SK-N-SH treated with all-trans-retinoic acid at 6 μM for 48 hours (cell line): ENCODE data around the gene ECHS1.

Experiments used
- ATAC-seq: fragments of 200-7000 bp; cut with Tn5 transposase; 3 replicates; pipeline ENCODE4 v1.9.1; 2020; ENCODE audit warnings: mild to moderate bottlenecking, moderate library complexity
- ARNTL ChIP-seq: fragments of 450-650 bp; formaldehyde crosslinking; IDR thresholded peaks from 2 replicates; pipeline ENCODE4 v1.5.0; 2020; ENCODE audit warnings: low read depth, mild to moderate bottlenecking, moderate library complexity, borderline replicate concordance
- BACH2 ChIP-seq: fragments of 250-450 bp; sonication (Bioruptor Pico); IDR thresholded peaks from 2 replicates; pipeline ENCODE4 v1.9.0; 2021; ENCODE audit warnings: mild to moderate bottlenecking, borderline replicate concordance
- CSDC2 ChIP-seq: fragments of 250-450 bp; sonication (Bioruptor Pico); IDR thresholded peaks from 2 replicates; pipeline ENCODE4 v1.5.0; 2020; ENCODE audit warnings: mild to moderate bottlenecking, moderate library complexity
- CSRNP3 ChIP-seq: fragments of 250-450 bp; sonication (Bioruptor Pico); IDR thresholded peaks from 2 replicates; pipeline ENCODE4 v1.5.1; 2021; ENCODE audit warnings: mild to moderate bottlenecking, moderate library complexity
- ESRRG ChIP-seq: fragments of 250-450 bp; sonication (Bioruptor Pico); IDR thresholded peaks from 2 replicates; pipeline ENCODE4 v1.6.1; 2021; ENCODE audit warnings: mild to moderate bottlenecking
- ISL1 ChIP-seq: fragments of 250-450 bp; sonication (Bioruptor Pico); IDR thresholded peaks from 2 replicates; pipeline ENCODE4 v2.1.2; 2022; ENCODE audit warnings: mild to moderate bottlenecking, moderate library complexity
- OSR1 ChIP-seq: fragments of 250-450 bp; sonication (Bioruptor Pico); IDR thresholded peaks from 2 replicates; pipeline ENCODE4 v1.8.0; 2022; ENCODE audit warnings: moderate library complexity, mild to moderate bottlenecking, inconsistent platforms
- PATZ1 ChIP-seq: fragments of 250-450 bp; sonication (Bioruptor Pico); IDR thresholded peaks from 2 replicates; pipeline ENCODE4 v1.8.0; 2020; ENCODE audit warnings: mild to moderate bottlenecking, moderate library complexity, borderline replicate concordance
- PPARA ChIP-seq: fragments of 250-450 bp; sonication (Bioruptor Pico); IDR thresholded peaks from 2 replicates; pipeline ENCODE4 v1.5.0; 2020; ENCODE audit warnings: mild to moderate bottlenecking, borderline replicate concordance
- RARB ChIP-seq: fragments of 250-450 bp; sonication (Bioruptor Pico); IDR thresholded peaks from 2 replicates; pipeline ENCODE4 v1.8.0; 2021; ENCODE audit warnings: mild to moderate bottlenecking, moderate library complexity
- SNAI2 ChIP-seq: fragments of 250-450 bp; sonication (Bioruptor Pico); IDR thresholded peaks from 2 replicates; pipeline ENCODE4 v1.5.0; 2020; ENCODE audit warnings: mild to moderate bottlenecking, moderate library complexity
- TCF4 ChIP-seq: fragments of 250-450 bp; sonication (Bioruptor Pico); IDR thresholded peaks from 2 replicates; pipeline ENCODE4 v1.8.0; 2021; ENCODE audit warnings: mild to moderate bottlenecking, moderate library complexity, borderline replicate concordance
- TOX ChIP-seq: fragments of 250-450 bp; sonication (Bioruptor Pico); IDR thresholded peaks from 2 replicates; pipeline ENCODE4 v1.8.0; 2021; ENCODE audit warnings: mild to moderate bottlenecking, moderate library complexity, borderline replicate concordance
- ZC3H10 ChIP-seq: fragments of 250-450 bp; sonication (Bioruptor Pico); IDR thresholded peaks from 2 replicates; pipeline ENCODE4 v1.5.1; 2021; ENCODE audit warnings: mild to moderate bottlenecking, moderate library complexity
- ZFP3 ChIP-seq: fragments of 250-450 bp; sonication (Bioruptor Pico); IDR thresholded peaks from 2 replicates; pipeline ENCODE4 v1.5.0; 2020; ENCODE audit warnings: mild to moderate bottlenecking, moderate library complexity
- ZFP30 ChIP-seq: fragments of 450-650 bp; formaldehyde crosslinking; IDR thresholded peaks from 2 replicates; pipeline ENCODE4 v1.5.0; 2022; ENCODE audit warnings: mild to moderate bottlenecking, moderate library complexity
- ZNF565 ChIP-seq: fragments of 450-650 bp; formaldehyde crosslinking; conservative IDR thresholded peaks from 2 replicates; pipeline ENCODE4 v1.5.0; 2020; ENCODE audit warnings: low read depth, mild to moderate bottlenecking, moderate library complexity
- ZNF8 ChIP-seq: fragments of 450-650 bp; formaldehyde crosslinking; IDR thresholded peaks from 2 replicates; pipeline ENCODE4 v1.5.0; 2020; ENCODE audit warnings: mild to moderate bottlenecking, moderate library complexity
- TF ChIP-seq, protein P1 (sequence below): fragments of 250-450 bp; sonication (Bioruptor Pico); IDR thresholded peaks from 2 replicates; pipeline ENCODE4 v1.5.1; 2020; ENCODE audit warnings: low read depth, mild to moderate bottlenecking, moderate library complexity
- TF ChIP-seq, protein P2 (sequence below): fragments of 250-450 bp; sonication (Bioruptor Pico); IDR thresholded peaks from 2 replicates; pipeline ENCODE4 v1.5.0; 2020; ENCODE audit warnings: mild to moderate bottlenecking, moderate library complexity

ECHS1 gene

DNA sequence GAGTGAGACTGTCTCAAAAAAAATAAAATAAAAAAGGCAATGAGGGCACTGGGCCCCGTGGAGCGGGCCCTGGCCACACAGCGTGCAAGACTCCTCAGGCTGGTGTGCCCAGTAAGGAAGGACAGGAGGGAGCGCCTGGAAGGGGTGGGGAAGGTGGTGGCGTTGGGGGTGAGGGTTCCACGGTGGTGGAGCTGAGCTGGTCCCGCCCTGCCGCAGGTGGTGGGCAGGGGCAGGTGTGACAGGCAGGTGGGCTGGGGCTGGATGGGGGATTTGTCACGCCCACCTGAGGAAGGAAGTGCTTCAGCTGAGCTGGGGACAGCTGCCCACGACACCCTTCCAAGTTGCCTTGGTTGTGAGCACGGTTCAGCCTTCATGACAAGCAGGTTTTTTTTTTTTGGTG lies 26.7 kb downstream of the ECHS1 start (continued):
- TF ChIP-seq ZNF565 (CRISPR knock-in tag), result no peak
- TF ChIP-seq TCF4 (CRISPR knock-in tag), result no peak
- no peak for TF ChIP-seq ZFP3 (CRISPR knock-in tag)
- TF ChIP-seq ZNF8 (CRISPR knock-in tag), result no peak

- no peak for TF ChIP-seq SNAI2 (CRISPR knock-in tag)
- TF ChIP-seq TOX, result no peak
- TF ChIP-seq ESRRG, result no peak
- no peak for TF ChIP-seq CSRNP3 (CRISPR knock-in tag)
- TF ChIP-seq RARB (CRISPR knock-in tag), result no peak
- TF ChIP-seq OSR1, result no peak
- no peak for TF ChIP-seq PPARA (CRISPR knock-in tag)
- TF ChIP-seq ZC3H10 (CRISPR knock-in tag), result no peak
- TF ChIP-seq ARNTL, result no peak
- TF ChIP-seq ZNF565 (CRISPR knock-in tag), result no peak
- TF ChIP-seq ISL1, result no peak
- TF ChIP-seq TCF4 (CRISPR knock-in tag), result no peak
- no peak for TF ChIP-seq ZNF8 (CRISPR knock-in tag)
- TF ChIP-seq CSDC2 (CRISPR knock-in tag), result no peak
- TF ChIP-seq, protein P1, sequence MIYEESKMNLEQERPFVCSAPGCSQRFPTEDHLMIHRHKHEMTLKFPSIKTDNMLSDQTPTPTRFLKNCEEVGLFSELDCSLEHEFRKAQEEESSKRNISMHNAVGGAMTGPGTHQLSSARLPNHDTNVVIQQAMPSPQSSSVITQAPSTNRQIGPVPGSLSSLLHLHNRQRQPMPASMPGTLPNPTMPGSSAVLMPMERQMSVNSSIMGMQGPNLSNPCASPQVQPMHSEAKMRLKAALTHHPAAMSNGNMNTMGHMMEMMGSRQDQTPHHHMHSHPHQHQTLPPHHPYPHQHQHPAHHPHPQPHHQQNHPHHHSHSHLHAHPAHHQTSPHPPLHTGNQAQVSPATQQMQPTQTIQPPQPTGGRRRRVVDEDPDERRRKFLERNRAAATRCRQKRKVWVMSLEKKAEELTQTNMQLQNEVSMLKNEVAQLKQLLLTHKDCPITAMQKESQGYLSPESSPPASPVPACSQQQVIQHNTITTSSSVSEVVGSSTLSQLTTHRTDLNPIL (CRISPR knock-in tag), result no peak
- no peak for TF ChIP-seq ZFP3 (CRISPR knock-in tag)
- ATAC-seq, result no peak
Measured at GRCh38 chr10:133344236-133344635, 28.9 kb downstream of the ECHS1 start.

GRCh38 chr10:133343558-133343957 lies 29.6 kb downstream of the ECHS1 start:
- ATAC-seq, result no peak
- TF ChIP-seq CSDC2 (CRISPR knock-in tag), result no peak
- no peak for TF ChIP-seq ISL1
- no peak for TF ChIP-seq ZFP3 (CRISPR knock-in tag)

DNA sequence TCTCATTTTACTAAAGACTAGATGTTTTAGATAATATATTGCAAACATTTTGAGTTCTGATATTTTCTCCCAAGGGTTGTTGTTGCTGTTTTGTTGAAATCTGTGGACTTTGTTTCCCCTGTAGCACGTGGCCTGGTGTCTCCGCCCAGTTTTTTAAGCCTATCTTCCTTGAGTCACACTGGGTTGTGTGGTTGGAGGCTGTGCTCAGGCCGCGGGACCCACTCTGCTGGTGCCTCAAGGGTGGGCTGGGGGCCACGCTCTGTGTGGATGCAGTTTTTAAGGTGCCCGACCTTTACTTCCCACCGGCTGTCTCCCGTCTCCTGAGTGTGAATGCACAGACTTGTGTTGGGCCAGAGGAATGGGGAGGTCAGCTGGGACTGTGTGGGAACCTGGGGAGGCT lies 30.2 kb downstream of the ECHS1 start:
- no peak for TF ChIP-seq BACH2
- TF ChIP-seq PPARA (CRISPR knock-in tag), result no peak
- no peak for TF ChIP-seq ZC3H10 (CRISPR knock-in tag)
- no peak for TF ChIP-seq ZFP3 (CRISPR knock-in tag)
- ATAC-seq, result no peak; the same call in 2 of the 3 replicates

- ATAC-seq, result no peak
- no peak for TF ChIP-seq RARB (CRISPR knock-in tag)
- no peak for TF ChIP-seq TOX
- no peak for TF ChIP-seq ISL1
- no peak for TF ChIP-seq ZNF565 (CRISPR knock-in tag)
- no peak for TF ChIP-seq ESRRG
- no peak for TF ChIP-seq ZFP30 (CRISPR knock-in tag)
- TF ChIP-seq, protein P1 (CRISPR knock-in tag), result no peak
- TF ChIP-seq ARNTL, result no peak
- TF ChIP-seq TCF4 (CRISPR knock-in tag), result no peak
- TF ChIP-seq, all 23 proteins: peak for 0
Measured at GRCh38 chr10:133341983-133342382, 31.2 kb downstream of the ECHS1 start.

GRCh38 chr10:133339708-133340380 lies 33.3 kb downstream of the ECHS1 start:
- ATAC-seq, result no peak
- no peak for TF ChIP-seq ARNTL
- TF ChIP-seq ZC3H10 (CRISPR knock-in tag), result no peak
- no peak for TF ChIP-seq CSDC2 (CRISPR knock-in tag)
- TF ChIP-seq ISL1, result no peak
- TF ChIP-seq TOX, result no peak
- TF ChIP-seq, protein P1 (CRISPR knock-in tag), result no peak
- TF ChIP-seq, protein P2, sequence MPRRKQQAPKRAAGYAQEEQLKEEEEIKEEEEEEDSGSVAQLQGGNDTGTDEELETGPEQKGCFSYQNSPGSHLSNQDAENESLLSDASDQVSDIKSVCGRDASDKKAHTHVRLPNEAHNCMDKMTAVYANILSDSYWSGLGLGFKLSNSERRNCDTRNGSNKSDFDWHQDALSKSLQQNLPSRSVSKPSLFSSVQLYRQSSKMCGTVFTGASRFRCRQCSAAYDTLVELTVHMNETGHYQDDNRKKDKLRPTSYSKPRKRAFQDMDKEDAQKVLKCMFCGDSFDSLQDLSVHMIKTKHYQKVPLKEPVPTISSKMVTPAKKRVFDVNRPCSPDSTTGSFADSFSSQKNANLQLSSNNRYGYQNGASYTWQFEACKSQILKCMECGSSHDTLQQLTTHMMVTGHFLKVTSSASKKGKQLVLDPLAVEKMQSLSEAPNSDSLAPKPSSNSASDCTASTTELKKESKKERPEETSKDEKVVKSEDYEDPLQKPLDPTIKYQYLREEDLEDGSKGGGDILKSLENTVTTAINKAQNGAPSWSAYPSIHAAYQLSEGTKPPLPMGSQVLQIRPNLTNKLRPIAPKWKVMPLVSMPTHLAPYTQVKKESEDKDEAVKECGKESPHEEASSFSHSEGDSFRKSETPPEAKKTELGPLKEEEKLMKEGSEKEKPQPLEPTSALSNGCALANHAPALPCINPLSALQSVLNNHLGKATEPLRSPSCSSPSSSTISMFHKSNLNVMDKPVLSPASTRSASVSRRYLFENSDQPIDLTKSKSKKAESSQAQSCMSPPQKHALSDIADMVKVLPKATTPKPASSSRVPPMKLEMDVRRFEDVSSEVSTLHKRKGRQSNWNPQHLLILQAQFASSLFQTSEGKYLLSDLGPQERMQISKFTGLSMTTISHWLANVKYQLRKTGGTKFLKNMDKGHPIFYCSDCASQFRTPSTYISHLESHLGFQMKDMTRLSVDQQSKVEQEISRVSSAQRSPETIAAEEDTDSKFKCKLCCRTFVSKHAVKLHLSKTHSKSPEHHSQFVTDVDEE, result no peak
- no peak for TF ChIP-seq ZNF565 (CRISPR knock-in tag)
- TF ChIP-seq OSR1, result no peak
- no peak for TF ChIP-seq PATZ1 (CRISPR knock-in tag)
- no peak for TF ChIP-seq BACH2
- TF ChIP-seq, all 23 proteins: peak for 0
